ENCODE data around the gene PDCD5.
"Not testable (repeated sequence)": the region's sequence is repeated elsewhere in the genome, so short reads cannot be mapped to it uniquely, and the experiment has no call there.

Gene PDCD5

DNA sequence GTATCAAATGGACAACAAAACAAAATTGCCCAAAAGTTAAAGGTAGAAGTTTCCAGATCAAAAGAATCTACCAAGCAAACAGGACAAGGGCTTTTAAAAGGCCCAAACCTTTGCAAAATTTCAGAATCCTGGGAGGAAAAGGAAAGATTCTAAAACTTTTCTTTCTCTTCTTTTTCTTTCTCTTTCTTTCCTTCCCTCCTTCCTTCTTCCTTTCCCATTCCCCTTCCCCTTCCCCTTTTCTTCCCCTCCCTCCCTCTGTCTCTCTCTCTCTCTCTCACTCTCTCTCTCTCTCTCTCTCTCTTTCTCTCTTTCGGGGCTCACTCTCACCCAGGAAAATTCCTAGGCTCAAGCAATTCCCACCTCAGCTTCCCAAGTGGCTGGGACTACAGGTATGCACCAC is 4.2 kb upstream of the PDCD5 start:
- Histone ChIP-seq H3K4me3 (replicated peaks; ENCODE audit: insufficient read depth, low read length) (no peak overlapping the region), H3K27me3 (ENCODE audit: insufficient read depth, poor library complexity, severe bottlenecking) (peaks cover 4% of the 10 kb centered on the region), H3K27ac (replicated peaks) (no peak overlapping the region)
- TF ChIP-seq, protein P1, sequence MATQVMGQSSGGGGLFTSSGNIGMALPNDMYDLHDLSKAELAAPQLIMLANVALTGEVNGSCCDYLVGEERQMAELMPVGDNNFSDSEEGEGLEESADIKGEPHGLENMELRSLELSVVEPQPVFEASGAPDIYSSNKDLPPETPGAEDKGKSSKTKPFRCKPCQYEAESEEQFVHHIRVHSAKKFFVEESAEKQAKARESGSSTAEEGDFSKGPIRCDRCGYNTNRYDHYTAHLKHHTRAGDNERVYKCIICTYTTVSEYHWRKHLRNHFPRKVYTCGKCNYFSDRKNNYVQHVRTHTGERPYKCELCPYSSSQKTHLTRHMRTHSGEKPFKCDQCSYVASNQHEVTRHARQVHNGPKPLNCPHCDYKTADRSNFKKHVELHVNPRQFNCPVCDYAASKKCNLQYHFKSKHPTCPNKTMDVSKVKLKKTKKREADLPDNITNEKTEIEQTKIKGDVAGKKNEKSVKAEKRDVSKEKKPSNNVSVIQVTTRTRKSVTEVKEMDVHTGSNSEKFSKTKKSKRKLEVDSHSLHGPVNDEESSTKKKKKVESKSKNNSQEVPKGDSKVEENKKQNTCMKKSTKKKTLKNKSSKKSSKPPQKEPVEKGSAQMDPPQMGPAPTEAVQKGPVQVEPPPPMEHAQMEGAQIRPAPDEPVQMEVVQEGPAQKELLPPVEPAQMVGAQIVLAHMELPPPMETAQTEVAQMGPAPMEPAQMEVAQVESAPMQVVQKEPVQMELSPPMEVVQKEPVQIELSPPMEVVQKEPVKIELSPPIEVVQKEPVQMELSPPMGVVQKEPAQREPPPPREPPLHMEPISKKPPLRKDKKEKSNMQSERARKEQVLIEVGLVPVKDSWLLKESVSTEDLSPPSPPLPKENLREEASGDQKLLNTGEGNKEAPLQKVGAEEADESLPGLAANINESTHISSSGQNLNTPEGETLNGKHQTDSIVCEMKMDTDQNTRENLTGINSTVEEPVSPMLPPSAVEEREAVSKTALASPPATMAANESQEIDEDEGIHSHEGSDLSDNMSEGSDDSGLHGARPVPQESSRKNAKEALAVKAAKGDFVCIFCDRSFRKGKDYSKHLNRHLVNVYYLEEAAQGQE (IDR thresholded peaks at IDR 0.05; ENCODE audit: insufficient replicate concordance, low read depth): no peak
- TF ChIP-seq SPI1 (IDR thresholded peaks at IDR 0.05; ENCODE audit: borderline replicate concordance, low read depth) (no peak), GABPA (IDR thresholded peaks at IDR 0.05; ENCODE audit: low read depth) (no peak), POLR2AphosphoS5 (IDR thresholded peaks at IDR 0.05; ENCODE audit: low read depth) (no peak)
- TF ChIP-seq, protein P2, sequence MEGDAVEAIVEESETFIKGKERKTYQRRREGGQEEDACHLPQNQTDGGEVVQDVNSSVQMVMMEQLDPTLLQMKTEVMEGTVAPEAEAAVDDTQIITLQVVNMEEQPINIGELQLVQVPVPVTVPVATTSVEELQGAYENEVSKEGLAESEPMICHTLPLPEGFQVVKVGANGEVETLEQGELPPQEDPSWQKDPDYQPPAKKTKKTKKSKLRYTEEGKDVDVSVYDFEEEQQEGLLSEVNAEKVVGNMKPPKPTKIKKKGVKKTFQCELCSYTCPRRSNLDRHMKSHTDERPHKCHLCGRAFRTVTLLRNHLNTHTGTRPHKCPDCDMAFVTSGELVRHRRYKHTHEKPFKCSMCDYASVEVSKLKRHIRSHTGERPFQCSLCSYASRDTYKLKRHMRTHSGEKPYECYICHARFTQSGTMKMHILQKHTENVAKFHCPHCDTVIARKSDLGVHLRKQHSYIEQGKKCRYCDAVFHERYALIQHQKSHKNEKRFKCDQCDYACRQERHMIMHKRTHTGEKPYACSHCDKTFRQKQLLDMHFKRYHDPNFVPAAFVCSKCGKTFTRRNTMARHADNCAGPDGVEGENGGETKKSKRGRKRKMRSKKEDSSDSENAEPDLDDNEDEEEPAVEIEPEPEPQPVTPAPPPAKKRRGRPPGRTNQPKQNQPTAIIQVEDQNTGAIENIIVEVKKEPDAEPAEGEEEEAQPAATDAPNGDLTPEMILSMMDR (IDR thresholded peaks at IDR 0.05; ENCODE audit: insufficient read depth, low read length): no peak
- no peak for DNase-seq (ENCODE audit: low read depth in 1 of 2, low spot score in 1 of 2)

GRCh38 chr19:32580353-32580900 is 563 bp upstream of the PDCD5 start:
- no peak overlapping the region; the same call in 1 of the 2 replicates for H3K27ac ChIP-seq (replicated peaks)
- H3K4me3 ChIP-seq (replicated peaks; ENCODE audit: insufficient read depth, low read length): peak overlapping the region; percentile 72
- no peaks in the 10 kb centered on the region for H3K27me3 ChIP-seq (ENCODE audit: insufficient read depth, poor library complexity, severe bottlenecking)
- TF ChIP-seq POLR2AphosphoS5 (IDR thresholded peaks at IDR 0.05; ENCODE audit: low read depth) (no peak), SPI1 (IDR thresholded peaks at IDR 0.05; ENCODE audit: borderline replicate concordance, low read depth) (no peak), GABPA (IDR thresholded peaks at IDR 0.05; ENCODE audit: low read depth) (no peak)
- TF ChIP-seq, protein P1 (IDR thresholded peaks at IDR 0.05; ENCODE audit: insufficient replicate concordance, low read depth): no peak
- TF ChIP-seq, protein P2 (IDR thresholded peaks at IDR 0.05; ENCODE audit: insufficient read depth, low read length): no peak
- DNase-seq (ENCODE audit: low read depth in 1 of 2, low spot score in 1 of 2): no peak

DNA sequence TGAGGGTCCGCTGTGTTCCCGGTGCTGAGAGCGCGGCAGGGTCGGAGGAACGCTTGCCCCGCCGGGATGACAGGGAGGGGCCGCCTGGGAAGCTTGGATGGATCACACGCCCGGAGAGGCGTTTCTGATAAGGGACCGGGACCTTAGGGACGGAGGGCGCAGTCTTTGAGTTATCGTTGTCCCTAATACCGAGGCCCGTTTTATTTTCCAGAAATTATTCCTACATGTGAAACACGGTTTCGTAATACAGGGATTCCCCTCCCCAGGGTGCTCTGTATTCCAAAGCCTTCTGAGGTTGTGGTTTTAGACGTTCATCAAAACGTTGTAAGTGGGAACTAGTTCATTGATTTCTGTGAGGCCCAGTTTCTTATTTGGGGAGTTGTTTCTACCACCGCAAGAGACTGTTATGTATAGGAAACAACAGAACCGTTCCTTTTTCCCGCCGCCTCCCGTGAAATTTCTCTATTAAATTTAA is 752 bp downstream of the PDCD5 start:
- no peak for DNase-seq (ENCODE audit: low read depth in 1 of 2, low spot score in 1 of 2)
- no peaks in the 10 kb centered on the region for H3K27me3 ChIP-seq (ENCODE audit: insufficient read depth, poor library complexity, severe bottlenecking)
- TF ChIP-seq, protein P1 (IDR thresholded peaks at IDR 0.05; ENCODE audit: insufficient replicate concordance, low read depth): no peak
- TF ChIP-seq POLR2AphosphoS5 (IDR thresholded peaks at IDR 0.05; ENCODE audit: low read depth) (no peak), GABPA (IDR thresholded peaks at IDR 0.05; ENCODE audit: low read depth) (no peak), SPI1 (IDR thresholded peaks at IDR 0.05; ENCODE audit: borderline replicate concordance, low read depth) (no peak)
- TF ChIP-seq, protein P2 (IDR thresholded peaks at IDR 0.05; ENCODE audit: insufficient read depth, low read length): no peak
- H3K4me3 ChIP-seq (replicated peaks; ENCODE audit: insufficient read depth, low read length): peak overlapping the region; percentile 72
- H3K27ac ChIP-seq (replicated peaks): peak overlapping the region; percentile 69

DNA sequence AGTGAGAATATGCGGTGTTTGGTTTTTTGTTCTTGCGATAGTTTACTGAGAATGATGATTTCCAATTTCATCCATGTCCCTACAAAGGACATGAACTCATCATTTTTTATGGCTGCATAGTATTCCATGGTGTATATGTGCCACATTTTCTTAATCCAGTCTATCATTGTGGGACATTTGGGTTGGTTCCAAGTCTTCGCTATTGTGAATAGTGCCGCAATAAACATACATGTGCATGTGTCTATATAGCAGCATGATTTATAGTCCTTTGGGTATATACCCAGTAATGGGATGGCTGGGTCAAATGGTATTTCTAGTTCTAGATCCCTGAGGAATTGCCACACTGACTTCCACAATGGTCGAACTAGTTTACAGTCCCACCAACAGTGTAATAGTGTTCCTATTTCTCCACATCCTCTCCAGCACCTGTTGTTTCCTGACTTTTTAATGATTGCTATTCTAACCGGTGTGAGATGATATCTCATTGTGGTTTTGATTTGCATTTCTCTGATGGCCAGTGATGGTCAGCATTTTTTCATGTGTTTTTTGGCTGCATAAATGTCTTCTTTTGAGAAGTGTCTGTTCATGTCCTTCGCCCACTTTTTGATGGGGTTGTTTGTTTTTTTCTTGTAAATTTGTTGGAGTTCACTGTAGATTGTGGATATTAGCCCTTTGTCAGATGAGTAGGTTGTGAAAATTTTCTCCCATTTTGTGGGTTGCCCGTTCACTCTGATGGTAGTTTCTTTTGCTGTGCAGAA is 6.9 kb downstream of the PDCD5 start:
- not testable (repeated sequence) for DNase-seq (ENCODE audit: low read depth in 1 of 2, low spot score in 1 of 2); H3K27ac ChIP-seq (replicated peaks); H3K27me3 ChIP-seq (ENCODE audit: insufficient read depth, poor library complexity, severe bottlenecking); H3K4me3 ChIP-seq (replicated peaks; ENCODE audit: insufficient read depth, low read length)

All from HL-60 (cell line).